ENCODE results near the gene AATK.

Gene AATK

GRCh38 chr17:81111066-81111465 is 55.0 kb downstream of the AATK start:
- no peak overlapping the region for H3K4me3 ChIP-seq (ENCODE audit: low read depth, low read length)
- no peak for DNase-seq (ENCODE audit: low read depth, low spot score)
- in situ Hi-C loops (cut with HindIII; ENCODE audit: low sequenced_read_pairs): no loop called here
- TF ChIP-seq CTCF (IDR thresholded peaks at IDR 0.05; ENCODE audit: low read depth, low read length): no peak

GRCh38 chr17:81110488-81111040 is 55.5 kb downstream of the AATK start:
- no peak for DNase-seq (ENCODE audit: low read depth, low spot score)
- H3K4me3 ChIP-seq (ENCODE audit: low read depth, low read length): no peak overlapping the region
- no peak for TF ChIP-seq CTCF (IDR thresholded peaks at IDR 0.05; ENCODE audit: low read depth, low read length)
- in situ Hi-C loops (cut with HindIII; ENCODE audit: low sequenced_read_pairs): no loop called here

GRCh38 chr17:81109957-81110356 is 56.1 kb downstream of the AATK start:
- in situ Hi-C loops (cut with HindIII; ENCODE audit: low sequenced_read_pairs): no loop called here
- no peak overlapping the region for H3K4me3 ChIP-seq (ENCODE audit: low read depth, low read length)
- no peak for DNase-seq (ENCODE audit: low read depth, low spot score)
- no peak for TF ChIP-seq CTCF (IDR thresholded peaks at IDR 0.05; ENCODE audit: low read depth, low read length)

- DNase-seq (ENCODE audit: low read depth, low spot score): no peak
- no peak for TF ChIP-seq CTCF (IDR thresholded peaks at IDR 0.05; ENCODE audit: low read depth, low read length)
- no peak overlapping the region for H3K4me3 ChIP-seq (ENCODE audit: low read depth, low read length)
- in situ Hi-C loops (cut with HindIII; ENCODE audit: low sequenced_read_pairs): no loop called here
These were observed 57.8 kb downstream of the AATK start for GRCh38 chr17:81108220-81108619.

GRCh38 chr17:81106716-81107115 is 59.3 kb downstream of the AATK start:
- no peak for TF ChIP-seq CTCF (IDR thresholded peaks at IDR 0.05; ENCODE audit: low read depth, low read length)
- in situ Hi-C loops (cut with HindIII; ENCODE audit: low sequenced_read_pairs): no loop called here
- H3K4me3 ChIP-seq (ENCODE audit: low read depth, low read length): no peak overlapping the region
- no peak for DNase-seq (ENCODE audit: low read depth, low spot score)

GRCh38 chr17:81103379-81103778 is 62.6 kb downstream of the AATK start:
- no peak for TF ChIP-seq CTCF (IDR thresholded peaks at IDR 0.05; ENCODE audit: low read depth, low read length)
- no peak overlapping the region for H3K4me3 ChIP-seq (ENCODE audit: low read depth, low read length)
- no peak for DNase-seq (ENCODE audit: low read depth, low spot score)
- in situ Hi-C loops (cut with HindIII; ENCODE audit: low sequenced_read_pairs): no loop called here

- no peak overlapping the region for H3K4me3 ChIP-seq (ENCODE audit: low read depth, low read length)
- DNase-seq (ENCODE audit: low read depth, low spot score): no peak
- TF ChIP-seq CTCF (IDR thresholded peaks at IDR 0.05; ENCODE audit: low read depth, low read length): no peak
- in situ Hi-C loops (cut with HindIII; ENCODE audit: low sequenced_read_pairs): no loop called here
These were observed 63.2 kb downstream of the AATK start for GRCh38 chr17:81102869-81103268.
